Hippocampal formation (tissue), 2 donors: ENCODE data around the gene WDR64.
"Not testable (repeated sequence)": the region's sequence is repeated elsewhere in the genome, so short reads cannot be mapped to it uniquely, and the experiment has no call there.

ENCODE experiments used
- DNase-seq, 2 donors: peaks; one replicate each; lab custom pipeline; 2025; lab: John Stamatoyannopoulos, UW

The WDR64 gene

DNA sequence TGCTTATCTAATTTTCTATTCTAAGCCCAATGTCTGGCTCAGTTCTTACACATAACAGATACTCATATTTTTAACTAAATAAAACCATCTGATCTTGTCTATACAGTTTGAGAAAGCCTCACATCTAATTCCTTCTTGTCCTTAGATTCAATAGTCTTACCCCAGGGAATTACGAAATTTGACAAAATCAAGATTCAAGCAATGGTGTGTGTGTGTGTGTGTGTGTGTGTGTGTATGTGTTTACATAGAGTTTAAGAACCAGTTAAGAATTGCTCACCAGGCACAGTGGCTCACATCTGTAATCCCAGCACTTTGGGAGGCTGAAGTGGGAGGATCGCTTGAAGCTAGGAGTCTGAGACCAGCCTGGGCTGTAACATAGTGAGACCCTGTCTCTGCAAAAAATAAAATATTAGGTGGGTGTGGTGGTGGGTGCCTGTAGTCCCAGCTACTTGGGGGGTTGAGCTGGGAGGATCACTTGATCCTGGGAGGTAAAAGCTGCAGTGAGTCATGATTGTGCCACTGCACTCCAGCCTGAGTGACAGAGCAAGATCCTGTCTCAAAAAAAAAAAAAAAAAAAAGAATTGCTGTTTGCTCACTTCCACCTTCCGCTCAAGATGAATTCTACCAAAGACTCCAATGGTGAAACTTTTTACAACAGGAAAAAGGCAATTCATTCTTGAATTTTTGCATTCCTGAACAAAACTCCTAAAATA lies 6.2 kb downstream of the WDR64 start:
- DNase-seq, result no peak

- DNase-seq, result not testable (repeated sequence)
These were observed 6.9 kb downstream of the WDR64 start for GRCh38 chr1:241659016-241659415.

DNA sequence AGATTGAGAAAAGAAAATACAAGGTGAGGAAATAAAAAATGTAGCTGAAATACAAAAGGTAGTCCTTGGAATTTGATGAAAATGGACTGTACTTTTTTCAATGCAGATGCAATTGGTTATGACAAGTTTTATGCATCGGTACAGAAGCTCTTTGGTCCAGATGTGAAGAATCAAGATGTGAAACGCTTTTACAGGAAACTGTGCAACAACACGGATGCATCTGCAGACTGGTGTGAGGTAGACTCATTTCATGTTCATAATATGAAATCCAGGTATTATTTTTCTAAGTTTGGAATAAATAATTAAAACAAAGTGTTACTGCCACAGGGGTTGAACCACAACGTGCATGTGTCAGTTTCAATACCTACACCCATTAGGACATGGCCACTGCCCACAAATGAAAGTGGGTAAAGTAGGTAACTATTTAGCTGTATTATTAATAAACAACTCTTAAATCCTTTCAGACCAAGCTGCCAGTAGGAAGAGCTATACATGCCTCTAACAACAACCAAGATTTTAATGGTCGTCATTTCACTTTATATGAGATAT lies 8.4 kb downstream of the WDR64 start:
- DNase-seq, result no peak

GRCh38 chr1:241666419-241666818 lies 14.3 kb downstream of the WDR64 start:
- no peak for DNase-seq

DNA sequence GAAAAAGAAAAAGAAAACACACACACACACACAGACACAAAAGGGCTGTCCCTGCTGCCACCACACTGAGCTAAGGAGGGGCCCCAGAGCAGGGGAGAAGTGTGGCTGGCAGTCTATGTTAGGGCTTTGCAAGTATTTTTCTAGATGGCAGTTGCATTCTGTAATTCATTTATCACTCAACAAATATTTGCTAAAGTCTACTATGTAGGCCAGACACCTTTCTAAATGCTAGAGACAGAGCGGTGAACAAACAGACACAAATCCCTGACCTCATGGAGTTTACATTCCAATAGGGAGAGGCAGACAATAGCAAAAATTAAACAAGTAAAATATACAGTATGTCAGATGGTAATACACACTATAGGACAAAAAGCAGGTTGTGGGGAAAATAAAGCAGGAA lies 20.2 kb downstream of the WDR64 start:
- no peak for DNase-seq

DNA sequence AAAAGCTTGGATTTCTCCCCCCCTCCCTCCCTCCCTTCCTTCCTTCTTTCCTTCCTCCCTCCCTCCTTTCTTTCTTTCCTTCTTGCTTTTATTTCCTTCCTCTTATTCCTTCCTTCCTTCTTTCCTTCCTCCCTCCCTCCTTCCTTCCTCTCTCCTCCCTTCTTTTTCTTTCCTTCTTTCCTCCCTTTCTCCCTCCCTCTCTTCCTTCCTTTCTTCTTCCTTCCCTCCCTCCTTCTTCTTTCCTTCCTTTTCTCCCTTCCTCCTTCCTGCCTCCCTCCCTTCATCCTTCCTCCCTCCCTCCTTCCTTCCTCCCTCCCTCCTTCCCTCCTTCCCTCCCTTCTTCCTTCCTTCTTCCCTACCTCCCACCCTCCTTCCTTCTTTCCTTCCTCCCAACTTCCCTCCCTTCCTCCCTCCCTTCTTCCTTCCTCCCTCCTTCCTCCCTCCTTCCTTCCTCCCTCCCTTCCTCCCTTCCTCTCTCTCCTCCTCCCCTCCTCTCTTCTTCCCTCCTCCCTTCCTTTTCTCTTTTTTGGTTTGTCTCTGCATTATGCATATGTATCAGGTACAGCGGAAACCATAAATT lies 22.8 kb downstream of the WDR64 start:
- no peak for DNase-seq

DNA sequence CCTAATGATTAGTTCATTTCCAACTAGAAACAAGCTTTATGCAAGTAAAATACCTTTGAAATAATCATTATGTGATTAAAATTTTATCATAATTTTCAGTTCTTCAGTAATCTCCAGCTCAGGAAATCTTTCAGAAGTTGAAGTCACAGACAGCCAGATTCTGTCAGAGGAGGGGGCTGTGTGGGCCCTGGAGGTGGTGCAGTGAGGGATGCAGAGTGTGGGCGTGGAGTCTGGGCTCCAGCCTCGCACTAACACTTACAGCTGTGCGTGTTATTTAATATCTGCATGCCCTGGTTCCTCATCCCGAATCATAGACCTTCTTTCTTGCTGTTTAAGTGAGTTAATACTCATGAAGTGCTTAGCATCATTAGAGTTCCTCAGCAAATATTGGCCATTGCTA lies 23.9 kb downstream of the WDR64 start:
- DNase-seq, result no peak

DNA sequence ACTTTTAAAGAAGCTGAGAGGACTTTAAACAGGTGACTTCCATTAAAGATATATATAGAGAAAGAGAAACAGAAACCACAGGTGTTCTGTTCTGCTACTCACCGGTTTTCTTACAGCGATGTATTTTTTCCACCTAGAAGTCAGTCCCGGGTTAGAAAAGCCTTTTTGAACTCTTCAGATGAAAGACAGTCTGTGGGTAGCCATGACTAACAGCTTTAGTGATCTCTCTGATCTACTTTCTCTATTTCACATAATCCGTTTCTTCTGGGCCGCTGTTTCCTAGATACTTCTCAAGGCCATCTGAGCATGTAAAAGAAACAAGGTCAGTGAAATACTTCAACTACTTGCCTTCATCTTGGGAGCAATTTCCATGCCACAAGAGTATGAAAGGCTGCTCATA lies 25.1 kb downstream of the WDR64 start:
- DNase-seq, result no peak

DNA sequence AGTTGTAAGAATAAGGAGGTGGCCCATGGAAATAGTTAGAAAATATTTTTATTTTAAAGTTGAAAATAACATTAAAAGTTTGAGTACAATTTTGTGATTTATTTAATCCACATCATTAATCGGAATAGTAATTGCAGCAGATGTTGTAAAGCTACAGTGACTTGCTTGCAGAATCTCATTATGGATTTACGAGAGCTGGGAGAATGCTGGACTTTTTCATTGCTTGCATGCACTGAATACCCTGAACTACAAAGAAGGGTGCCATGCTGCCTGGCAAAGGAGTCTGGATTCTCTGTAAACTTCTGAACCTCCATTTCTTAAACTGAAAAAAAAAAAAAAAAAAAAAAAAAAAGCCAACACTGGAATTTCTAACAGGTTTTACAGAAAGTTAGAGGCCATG lies 26.5 kb downstream of the WDR64 start:
- no peak for DNase-seq

DNA sequence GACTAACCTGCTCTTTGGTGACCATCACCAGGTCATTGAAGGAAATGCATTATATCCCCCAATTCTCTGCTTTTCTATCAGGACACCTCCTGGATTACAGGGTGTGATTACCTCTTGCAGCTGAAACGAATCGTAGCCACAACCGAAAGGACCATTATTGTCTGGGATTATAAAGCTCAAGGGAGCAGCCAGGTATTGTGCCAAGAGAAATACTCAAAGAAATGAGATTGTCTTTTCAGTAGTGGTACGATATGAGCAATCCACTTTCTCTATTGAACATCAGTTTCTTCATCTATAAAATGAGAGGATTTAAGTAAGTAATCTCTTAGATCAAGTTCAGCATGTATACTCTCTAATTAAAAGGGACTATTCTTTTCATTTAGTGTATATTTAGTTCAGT lies 27.3 kb downstream of the WDR64 start:
- DNase-seq, result no peak

- no peak for DNase-seq
These were observed 27.9 kb downstream of the WDR64 start for GRCh38 chr1:241679961-241680360.

GRCh38 chr1:241681861-241682448 lies 29.9 kb downstream of the WDR64 start:
- DNase-seq, result not testable (repeated sequence)

DNA sequence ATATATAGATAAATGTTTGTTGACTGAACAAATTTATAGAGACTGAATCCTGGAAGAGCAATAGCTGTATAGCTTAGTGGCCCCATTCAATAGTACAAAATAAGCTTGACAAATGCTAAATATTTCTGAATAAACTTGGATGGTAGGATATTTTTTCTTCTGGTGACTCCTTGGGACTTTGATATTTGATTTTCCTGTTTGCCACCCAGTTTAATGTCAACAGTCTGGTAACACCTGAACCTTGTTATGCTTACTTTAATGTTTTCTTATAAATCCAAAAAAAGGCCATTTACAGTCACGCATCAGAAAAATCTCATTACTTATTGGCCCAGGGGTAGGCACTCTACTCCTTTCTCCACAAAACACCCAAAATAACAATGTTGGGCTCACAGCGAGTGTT lies 30.8 kb downstream of the WDR64 start:
- DNase-seq, result no peak

- DNase-seq, result no peak
These were observed 32.0 kb downstream of the WDR64 start for GRCh38 chr1:241684108-241684507.

DNA sequence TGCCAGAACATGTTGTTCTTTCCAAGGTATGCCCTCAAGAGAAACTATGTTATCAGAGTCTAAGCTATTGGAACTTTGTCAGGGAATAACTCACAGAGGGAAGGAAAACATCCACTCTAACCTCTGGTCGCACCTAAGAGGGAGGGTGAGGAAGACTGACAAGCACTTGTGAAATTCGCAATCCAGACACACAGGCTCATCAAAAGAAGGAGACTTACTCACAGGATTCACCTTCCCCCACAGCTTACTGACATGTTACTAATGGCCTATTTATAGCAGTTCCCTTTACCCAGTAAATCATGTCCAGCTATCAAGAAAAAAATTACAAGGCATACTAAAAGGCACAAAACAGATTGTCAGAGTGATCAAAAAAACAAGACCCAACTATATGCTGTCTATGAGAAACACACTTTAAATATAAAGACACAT lies 36.9 kb downstream of the WDR64 start:
- DNase-seq, result no peak

GRCh38 chr1:241695246-241696171 lies 43.4 kb downstream of the WDR64 start:
- no peak for DNase-seq

- DNase-seq, result no peak
These were observed 44.2 kb downstream of the WDR64 start for GRCh38 chr1:241696172-241696814.

DNA sequence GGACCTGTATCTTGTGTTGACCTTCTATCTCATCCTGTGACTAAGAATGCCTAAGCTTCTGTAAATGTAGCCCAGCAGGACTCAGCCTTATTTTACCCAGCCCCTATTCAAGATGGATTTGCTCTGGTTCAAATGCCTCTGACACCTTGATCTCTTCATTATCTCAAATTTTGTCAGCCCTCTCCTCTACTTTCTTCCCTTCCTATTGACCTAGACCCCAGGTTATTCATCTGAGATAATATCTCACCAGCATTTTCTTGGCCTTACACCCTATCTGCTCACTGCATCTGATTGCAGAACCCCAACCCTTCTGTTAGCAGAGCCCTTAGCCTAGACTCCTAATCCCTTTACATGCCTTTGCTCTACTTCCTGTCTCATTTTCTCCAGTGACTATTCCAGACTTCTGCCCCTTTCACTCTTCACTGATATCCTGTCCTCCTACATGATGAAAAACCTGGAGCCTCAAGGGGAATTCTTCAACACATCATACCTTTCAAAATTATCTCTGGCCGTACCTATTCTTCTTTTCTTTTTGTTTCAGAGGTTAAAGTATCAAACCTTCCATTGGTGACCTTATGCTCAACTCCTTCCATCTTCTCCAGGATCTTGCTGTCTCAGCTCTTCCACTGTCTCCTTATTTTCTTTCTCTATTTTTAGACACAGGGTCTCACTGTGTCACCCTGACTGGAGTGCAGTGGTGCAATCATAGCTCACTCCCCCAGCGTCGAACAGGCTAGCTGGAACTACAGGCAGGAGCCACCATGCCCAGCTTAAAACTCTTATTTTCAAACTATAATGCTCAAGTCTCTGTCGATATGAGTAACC lies 44.9 kb downstream of the WDR64 start:
- no peak for DNase-seq

DNA sequence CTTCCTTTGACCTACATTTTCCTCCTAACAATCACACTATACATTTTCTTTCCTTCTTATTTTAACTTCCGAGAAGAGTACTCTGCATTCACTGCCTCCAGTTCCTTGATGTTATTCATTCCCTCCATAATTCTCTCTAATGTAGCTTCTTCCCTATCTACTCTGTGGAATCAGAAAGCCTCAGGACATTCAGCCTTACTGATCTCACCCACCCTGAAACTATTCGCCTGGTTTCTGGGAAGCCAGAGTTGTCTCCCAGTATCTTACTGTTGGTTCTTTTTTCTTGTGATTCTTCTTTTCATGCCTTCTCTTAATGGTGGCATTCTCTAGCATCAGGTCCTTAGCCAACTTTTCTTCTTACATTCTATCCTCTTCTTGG lies 45.5 kb downstream of the WDR64 start:
- DNase-seq, result no peak

GRCh38 chr1:241698177-241698576 lies 46.1 kb downstream of the WDR64 start:
- no peak for DNase-seq
